ENCODE data around the gene OLFML2A.
A peak's percentile ranks its signal among the peaks of the same experiment; 100 is the strongest.
"Not testable (repeated sequence)": the region's sequence is repeated elsewhere in the genome, so short reads cannot be mapped to it uniquely, and the experiment has no call there.

The OLFML2A gene

GRCh38 chr9:124831642-124832364 is 54.9 kb downstream of the OLFML2A start:
- no peak for DNase-seq

- DNase-seq: peak; percentile 46
Observed at GRCh38 chr9:124834591-124834990, 57.7 kb downstream of the OLFML2A start.

- DNase-seq: peak; percentile 87
Observed at GRCh38 chr9:124835026-124835557, 58.2 kb downstream of the OLFML2A start.

GRCh38 chr9:124838132-124838531 is 61.2 kb downstream of the OLFML2A start:
- DNase-seq: not testable (repeated sequence)

- not testable (repeated sequence) for DNase-seq
Observed at GRCh38 chr9:124838567-124839275, 61.8 kb downstream of the OLFML2A start.

GRCh38 chr9:124839612-124840299 is 62.8 kb downstream of the OLFML2A start:
- peak; percentile 89 for DNase-seq

- peak; percentile 31 for DNase-seq
Observed at GRCh38 chr9:124840300-124840833, 63.4 kb downstream of the OLFML2A start.

- no peak for DNase-seq
Observed at GRCh38 chr9:124841075-124841821, 64.3 kb downstream of the OLFML2A start.

- no peak for DNase-seq
Observed at GRCh38 chr9:124843456-124844034, 66.6 kb downstream of the OLFML2A start.

GRCh38 chr9:124844291-124844690 is 67.4 kb downstream of the OLFML2A start:
- no peak for DNase-seq

GRCh38 chr9:124846467-124846866 is 69.5 kb downstream of the OLFML2A start:
- not testable (repeated sequence) for DNase-seq

GRCh38 chr9:124846969-124847368 is 70.0 kb downstream of the OLFML2A start:
- no peak for DNase-seq

GRCh38 chr9:124849801-124850200 is 72.9 kb downstream of the OLFML2A start:
- no peak for DNase-seq

- DNase-seq: no peak
Observed at GRCh38 chr9:124852121-124852828, 75.3 kb downstream of the OLFML2A start.

- DNase-seq: peak; percentile 74
Observed at GRCh38 chr9:124852829-124853531, 76.0 kb downstream of the OLFML2A start, which contains the start of gene WDR38. TSS of gene WDR38 (plus strand) at chr9:124853460. CDS start at chr9:124853532, 72 bp downstream.

GRCh38 chr9:124853605-124854143 is 76.7 kb downstream of the OLFML2A start:
- DNase-seq: no peak

- DNase-seq: no peak
Observed at GRCh38 chr9:124854161-124854560, 77.2 kb downstream of the OLFML2A start.

GRCh38 chr9:124854822-124855221 is 77.9 kb downstream of the OLFML2A start:
- DNase-seq: no peak

- no peak for DNase-seq
Observed at GRCh38 chr9:124855566-124855943, 78.6 kb downstream of the OLFML2A start.
